ENCODE results near the gene TBCK. TPM values are rescaled to one million over a fixed set of nuclear protein-coding genes. Genes with fewer than 3 reads are reported as not detected.

Gene TBCK
- total RNA-seq, 2 experiments from 2014 or later: 24.9 to 30.1 TPM

GRCh38 chr4:106049490-106049889 is 266.5 kb downstream of the TBCK start:
- ATAC-seq (no peak), DNase-seq (no peak)
- Mint-ChIP-seq H3K27me3 (no peaks in the 10 kb centered on the region), H3K9me3 (no peaks in the 10 kb centered on the region), H3K27ac (no peak overlapping the region), H3K4me3 (no peak overlapping the region), H3K36me3 (ENCODE audit: low read depth) (peaks cover 7% of the 10 kb centered on the region), H3K4me1 (ENCODE audit: low read depth) (no peaks in the 10 kb centered on the region)
- TF ChIP-seq CTCF (IDR thresholded peaks at IDR 0.05): no peak
- CTCF ChIA-PET: no interaction called here
- POLR2A ChIA-PET: no interaction called here
- intact Hi-C loops (cut with micrococcal nuclease): no loop called here

GRCh38 chr4:106048250-106048971 is 267.6 kb downstream of the TBCK start:
- no peak overlapping the region for H3K27ac Mint-ChIP-seq
- no peak for ATAC-seq
- CTCF ChIA-PET: no interaction called here

GRCh38 chr4:106046083-106046482 is 269.9 kb downstream of the TBCK start:
- ChIA-PET CTCF (no interaction called here), POLR2A (no interaction called here)
- no peaks in the 10 kb centered on the region for H3K9me3 Mint-ChIP-seq
- intact Hi-C loops (cut with micrococcal nuclease): no loop called here
- no peak for TF ChIP-seq CTCF (IDR thresholded peaks at IDR 0.05)
- peaks cover 7% of the 10 kb centered on the region for H3K36me3 Mint-ChIP-seq (ENCODE audit: low read depth)
- no peak for DNase-seq
- no peak overlapping the region for H3K27ac Mint-ChIP-seq
- no peaks in the 10 kb centered on the region for H3K27me3 Mint-ChIP-seq
- no peak for ATAC-seq
- H3K4me3 Mint-ChIP-seq: no peak overlapping the region
- H3K4me1 Mint-ChIP-seq (ENCODE audit: low read depth): no peaks in the 10 kb centered on the region

More at GRCh38 chr4:106048250-106048971, 267.6 kb downstream of the TBCK start:
- no peak for DNase-seq
- Mint-ChIP-seq H3K36me3 (ENCODE audit: low read depth) (peaks cover 7% of the 10 kb centered on the region), H3K4me3 (no peak overlapping the region), H3K9me3 (no peaks in the 10 kb centered on the region), H3K27me3 (no peaks in the 10 kb centered on the region), H3K4me1 (ENCODE audit: low read depth) (no peaks in the 10 kb centered on the region)
- intact Hi-C loops (cut with micrococcal nuclease): no loop called here
- POLR2A ChIA-PET: no interaction called here
- TF ChIP-seq CTCF (IDR thresholded peaks at IDR 0.05): no peak

- no peaks in the 10 kb centered on the region for H3K27me3 Mint-ChIP-seq
- DNase-seq: no peak
- H3K36me3 Mint-ChIP-seq (ENCODE audit: low read depth): peaks cover 1% of the 10 kb centered on the region
- H3K9me3 Mint-ChIP-seq: no peaks in the 10 kb centered on the region
- TF ChIP-seq CTCF (IDR thresholded peaks at IDR 0.05): no peak
- H3K4me1 Mint-ChIP-seq (ENCODE audit: low read depth): no peaks in the 10 kb centered on the region
- no peak overlapping the region for H3K4me3 Mint-ChIP-seq
- no peak overlapping the region for H3K27ac Mint-ChIP-seq
- POLR2A ChIA-PET: no interaction called here
- CTCF ChIA-PET: no interaction called here
- ATAC-seq: no peak
- intact Hi-C loops (cut with micrococcal nuclease): no loop called here
Observed at GRCh38 chr4:106041294-106042002, 274.6 kb downstream of the TBCK start.

GRCh38 chr4:106039796-106040195 is 276.2 kb downstream of the TBCK start:
- Mint-ChIP-seq H3K9me3 (no peaks in the 10 kb centered on the region), H3K4me1 (ENCODE audit: low read depth) (no peaks in the 10 kb centered on the region), H3K4me3 (no peak overlapping the region), H3K27ac (no peak overlapping the region), H3K27me3 (no peaks in the 10 kb centered on the region), H3K36me3 (ENCODE audit: low read depth) (no peaks in the 10 kb centered on the region)
- ATAC-seq (no peak), DNase-seq (no peak)
- intact Hi-C loops (cut with micrococcal nuclease): no loop called here
- POLR2A ChIA-PET: no interaction called here
- TF ChIP-seq CTCF (IDR thresholded peaks at IDR 0.05): no peak
- CTCF ChIA-PET: no interaction called here

Measured in activated CD8-positive, alpha-beta T cell treated with anti-CD3 and anti-CD28 coated beads for 36 hours (primary cell).